Ovary (tissue), 9 donors: Measurements from ENCODE around the gene PALLD. TPM values are rescaled to one million over a fixed set of nuclear protein-coding genes. Genes with fewer than 3 reads are reported as not detected.

Experiments used
- DNase-seq, 5 donors: peaks; one replicate each; pipeline ENCODE4 v3.0.0-alpha.2; 2019 to 2020
- H3K27ac ChIP-seq, 2 donors: fragments of 200-600 bp; one replicate each; pipeline versions ENCODE4 v1.5.1 to v1.8.0; 2019 to 2022
- H3K27me3 ChIP-seq: fragments of 200-600 bp; one replicate; pipeline ENCODE4 v1.8.0; 2022
- H3K36me3 ChIP-seq: fragments of 200-600 bp; sonication (generic); one replicate; pipeline ENCODE4 v1.5.1; 2019
- H3K4me1 ChIP-seq: one replicate; pipeline ENCODE4 v1.8.1; 2013; ENCODE audit warnings: mild to moderate bottlenecking, moderate library complexity; ENCODE audit not compliant: insufficient read depth
- H3K4me3 ChIP-seq: fragments of 200-600 bp; sonication (generic); one replicate; pipeline ENCODE4 v1.5.1; 2017
- H3K9me3 ChIP-seq, 2 donors: fragments of 200-600 bp in 1 of 2; sonication (generic) in 1 of 2; one replicate each; pipeline versions ENCODE4 v1.5.1 to v1.8.1; 2013 to 2019; ENCODE audit warnings: mild to moderate bottlenecking in 1 of 2, moderate library complexity in 1 of 2
- EP300 ChIP-seq: sonication (generic); formaldehyde crosslinking; IDR thresholded peaks from one replicate; pipeline ENCODE4 v1.6.1; 2017; ENCODE audit warnings: antibody characterized with exemption
- POLR2A ChIP-seq: fragments of 450-650 bp; IDR thresholded peaks from one replicate; pipeline ENCODE4 v1.6.1; 2017; ENCODE audit warnings: antibody characterized with exemption, mild to moderate bottlenecking, moderate library complexity
- WGBS, 3 donors: extraction: QIAGEN DNeasy Blood & Tissue Kit in 1 of 3; methylation state at CpG; one replicate each; pipeline versions ENCODE4 v1.1.5 to v1.1.7; 2013 to 2017; 5-methylcytosine and 5-hydroxymethylcytosine counted together
- intact Hi-C, 4 donors: fragments of 100-400 bp; cut with DNase I; formaldehyde crosslinking; loops; one replicate each; pipeline versions ENCODE4 v1.11.0 to v1.15.1; 2022 to 2023
- polyA plus RNA-seq, 2 donors: library from polyadenylated mRNA; stranded (reverse); fragments of 200-250 nt in 1 of 2; fragments of 350-450 nt in 1 of 2; fragmentation: Illumina TruSeq in 1 of 2; extraction: RNeasy Lipid Tissue Mini Kit (QIAGEN cat#74804) in 1 of 2; gene quantifications; one replicate each; pipeline ENCODE4 v1.2.3, GENCODE V29; 2013 to 2014
- total RNA-seq, 7 donors: library from RNA; depleted of rRNA in 2 of 7; stranded (reverse); fragments of >200 nt in 2 of 7; fragmentation: NEBNext Ultra II Directional in 3 of 7; extraction: Animal tissue kit (Norgen Biotek cat#: 25700) in 3 of 7; gene quantifications; one replicate each; pipeline versions ENCODE4 v1.1.0 to v1.2.4, GENCODE V29; 2016 to 2023
- TF ChIP-seq, protein P1 (sequence below), 3 donors: fragments of 450-650 bp in 2 of 3; fragments of 200-600 bp in 1 of 3; IDR thresholded peaks; one replicate each; pipeline versions ENCODE4 v1.5.1 to v1.8.0; 2016 to 2022; ENCODE audit warnings: antibody characterized with exemption in 3 of 3, mild to moderate bottlenecking in 1 of 3
- donor health status: DM: no; HTN: no; CAD: no; lungs with moderate emphysema.
- donor health status: DM: no; HTN: no; CAD: no.
- donor health status: Bipolar disorder and iron deficiency.
- donor health status: DM: yes; HTN: yes; CAD: no.
- donor health status: DM: no; HTN: no; CAD: no.
- donor health status: DM: yes; HTN: yes; CAD: no.

PALLD gene
- total and polyA plus RNA-seq, 9 donors: 96.8 to 605 (median 137) TPM

DNA sequence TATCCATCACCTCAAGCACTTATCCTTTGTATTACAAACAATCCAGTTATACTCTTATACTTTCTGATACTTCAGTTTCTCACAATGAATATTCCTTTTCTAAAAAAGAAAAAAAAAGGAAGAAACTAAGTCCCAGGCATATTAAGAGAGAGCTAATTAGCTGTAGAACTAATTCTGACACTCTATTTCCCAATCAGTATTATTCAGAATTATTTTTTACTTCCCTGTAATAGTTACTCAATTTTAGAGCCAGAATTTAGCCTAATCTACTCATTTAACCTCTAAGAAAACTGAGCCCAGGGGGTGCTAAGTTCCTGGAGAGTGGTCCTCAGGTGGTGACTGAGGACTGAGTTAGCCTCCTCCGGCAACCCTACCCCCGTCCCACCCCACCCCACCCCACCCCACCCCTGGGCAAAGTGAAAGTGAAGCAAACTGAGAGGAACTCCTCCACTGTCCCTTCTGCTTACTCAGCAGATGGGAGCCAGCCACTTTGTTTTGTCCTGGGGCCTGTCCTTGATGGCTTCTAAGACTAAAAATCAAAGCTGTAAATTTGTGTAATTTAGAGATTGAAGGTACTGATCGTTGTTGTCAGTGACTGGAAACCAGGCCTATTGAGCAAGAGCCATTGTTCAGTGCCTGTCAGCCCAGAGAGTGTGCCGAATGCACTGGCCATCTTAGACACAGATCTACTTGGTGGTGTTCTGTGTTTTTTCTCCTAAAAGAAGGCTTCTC is 351.1 kb downstream of the PALLD start:
- WGBS, 3 donors: 2 to 10% (median 5%) methylated on average over 4 of the region's 4 CpGs
- H3K27ac ChIP-seq: peak overlapping the region; percentile 27 to 56
- intact Hi-C loops: no loop called here
- H3K4me1 ChIP-seq: peaks cover 15% of the 10 kb centered on the region
- peak overlapping the region; percentile 11 for H3K4me3 ChIP-seq
- no peaks in the 10 kb centered on the region for H3K36me3 ChIP-seq
- no peaks in the 10 kb centered on the region for H3K27me3 ChIP-seq
- TF ChIP-seq EP300 (no peak), POLR2A (no peak)
- TF ChIP-seq, protein P1, sequence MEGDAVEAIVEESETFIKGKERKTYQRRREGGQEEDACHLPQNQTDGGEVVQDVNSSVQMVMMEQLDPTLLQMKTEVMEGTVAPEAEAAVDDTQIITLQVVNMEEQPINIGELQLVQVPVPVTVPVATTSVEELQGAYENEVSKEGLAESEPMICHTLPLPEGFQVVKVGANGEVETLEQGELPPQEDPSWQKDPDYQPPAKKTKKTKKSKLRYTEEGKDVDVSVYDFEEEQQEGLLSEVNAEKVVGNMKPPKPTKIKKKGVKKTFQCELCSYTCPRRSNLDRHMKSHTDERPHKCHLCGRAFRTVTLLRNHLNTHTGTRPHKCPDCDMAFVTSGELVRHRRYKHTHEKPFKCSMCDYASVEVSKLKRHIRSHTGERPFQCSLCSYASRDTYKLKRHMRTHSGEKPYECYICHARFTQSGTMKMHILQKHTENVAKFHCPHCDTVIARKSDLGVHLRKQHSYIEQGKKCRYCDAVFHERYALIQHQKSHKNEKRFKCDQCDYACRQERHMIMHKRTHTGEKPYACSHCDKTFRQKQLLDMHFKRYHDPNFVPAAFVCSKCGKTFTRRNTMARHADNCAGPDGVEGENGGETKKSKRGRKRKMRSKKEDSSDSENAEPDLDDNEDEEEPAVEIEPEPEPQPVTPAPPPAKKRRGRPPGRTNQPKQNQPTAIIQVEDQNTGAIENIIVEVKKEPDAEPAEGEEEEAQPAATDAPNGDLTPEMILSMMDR (IDR thresholded peaks at IDR 0.05): no peak
- no peaks in the 10 kb centered on the region for H3K9me3 ChIP-seq
- DNase-seq: peak in 1 of 5 donors; percentile 45

DNA sequence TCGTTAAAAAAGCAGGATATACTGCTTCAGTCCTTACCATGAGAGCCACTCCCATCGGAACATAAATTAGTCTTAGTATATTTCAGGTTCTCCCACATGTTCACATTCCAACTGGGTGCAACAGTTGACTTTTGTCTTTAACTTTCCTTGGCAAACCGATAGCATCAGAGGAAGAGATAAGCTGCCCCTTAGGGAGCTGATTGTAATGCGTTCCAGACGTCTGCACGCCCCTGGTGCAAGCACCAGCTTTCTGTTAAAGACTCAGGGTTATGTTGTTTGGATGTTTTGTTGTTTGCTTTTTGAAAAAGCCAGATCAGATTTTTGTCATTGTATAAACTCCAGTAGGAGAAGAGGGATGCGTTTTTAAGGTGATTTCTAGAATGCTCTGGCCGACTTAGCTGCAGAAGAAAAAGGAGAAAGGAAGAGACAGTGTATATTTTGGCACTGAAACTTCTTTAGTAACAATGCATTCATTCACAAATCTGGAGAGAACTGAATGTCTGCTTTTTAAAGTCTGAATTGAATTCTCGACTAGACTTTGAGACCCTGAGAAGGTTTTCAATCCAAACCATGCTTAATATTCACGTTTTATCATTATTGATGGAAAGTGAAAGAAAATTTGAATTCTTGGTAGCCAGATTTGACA is 352.3 kb downstream of the PALLD start:
- H3K27me3 ChIP-seq: no peaks in the 10 kb centered on the region
- H3K27ac ChIP-seq: peak overlapping the region in 1 of 2 donors; percentile 56
- WGBS, 3 donors: 4 to 6% (median 5%) methylated on average over 10 of the region's 10 CpGs
- no peak overlapping the region for H3K4me3 ChIP-seq
- no peaks in the 10 kb centered on the region for H3K36me3 ChIP-seq
- TF ChIP-seq POLR2A (no peak), EP300 (no peak)
- TF ChIP-seq, protein P1 (IDR thresholded peaks at IDR 0.05): no peak
- no peaks in the 10 kb centered on the region for H3K9me3 ChIP-seq
- DNase-seq: no peak
- peaks cover 17% of the 10 kb centered on the region for H3K4me1 ChIP-seq
- intact Hi-C loops: no loop called here

DNA sequence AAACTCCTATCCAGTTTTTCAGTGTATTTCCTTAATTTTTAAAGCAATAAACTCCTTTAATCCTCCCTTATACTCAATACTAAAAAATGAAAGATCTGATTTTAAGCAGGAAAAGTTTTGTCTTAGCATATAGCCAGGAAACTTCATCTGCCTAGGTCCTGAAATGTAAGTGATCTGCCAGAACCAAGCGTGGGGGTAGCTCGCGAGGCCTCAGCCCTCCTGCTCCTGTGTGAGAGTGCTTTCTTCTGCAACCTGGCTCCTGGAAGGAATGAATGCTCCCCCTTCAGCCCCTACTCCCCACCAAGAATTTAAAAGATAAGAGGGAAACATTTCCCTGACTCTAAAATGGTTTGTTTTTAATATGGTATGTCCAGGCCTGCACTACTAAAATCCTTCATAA is 353.1 kb downstream of the PALLD start:
- H3K9me3 ChIP-seq: no peaks in the 10 kb centered on the region
- intact Hi-C loops: no loop called here
- H3K4me1 ChIP-seq: peaks cover 15% of the 10 kb centered on the region
- 16 to 37% (median 33%) methylated on average over 3 of the region's 3 CpGs for WGBS, 3 donors
- H3K4me3 ChIP-seq: no peak overlapping the region
- H3K27ac ChIP-seq: no peak overlapping the region
- no peak for TF ChIP-seq POLR2A
- no peak for TF ChIP-seq EP300
- TF ChIP-seq, protein P1 (IDR thresholded peaks at IDR 0.05): no peak
- DNase-seq: no peak
- no peaks in the 10 kb centered on the region for H3K36me3 ChIP-seq
- H3K27me3 ChIP-seq: no peaks in the 10 kb centered on the region

DNA sequence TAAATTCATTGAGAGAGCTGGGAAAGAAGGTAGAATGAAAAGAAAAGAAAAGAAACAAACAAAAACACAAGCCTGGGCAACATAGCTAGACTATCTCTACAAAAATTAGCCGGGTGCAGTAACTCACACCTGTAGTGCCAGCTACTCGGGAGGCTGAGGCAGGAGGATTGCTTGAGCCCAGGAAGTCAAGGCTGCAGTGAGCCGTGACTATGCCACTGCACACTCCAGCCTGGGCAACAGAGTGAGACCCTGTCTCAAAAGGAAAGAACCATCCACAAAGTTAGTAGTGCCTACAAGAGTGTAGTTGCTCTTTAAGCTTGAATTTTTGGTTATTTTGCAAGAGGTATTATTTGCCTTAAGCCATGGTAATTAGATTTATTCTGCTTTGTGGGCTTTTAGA is 355.5 kb downstream of the PALLD start:
- TF ChIP-seq EP300 (no peak), POLR2A (no peak)
- TF ChIP-seq, protein P1 (IDR thresholded peaks at IDR 0.05): no peak
- DNase-seq: no peak
- Histone ChIP-seq H3K4me1 (peaks cover 20% of the 10 kb centered on the region), H3K36me3 (no peaks in the 10 kb centered on the region), H3K9me3 (no peaks in the 10 kb centered on the region), H3K27me3 (no peaks in the 10 kb centered on the region), H3K27ac (no peak overlapping the region), H3K4me3 (no peak overlapping the region)
- 83 to 89% (median 87%) methylated on average over 3 of the region's 3 CpGs for WGBS, 3 donors
- intact Hi-C loops: no loop called here
